GM19452 (cell line): ENCODE data around the gene CCDC158.
"Not testable (repeated sequence)": the region's sequence is repeated elsewhere in the genome, so short reads cannot be mapped to it uniquely, and the experiment has no call there.

Source experiments
- ATAC-seq: cut with Tn5 transposase; IDR thresholded peaks from one replicate; pipeline ENCODE4 v1.9.1; 2021; ENCODE audit not compliant: unreplicated experiment

The CCDC158 gene

GRCh38 chr4:76430519-76431388 is 9.8 kb upstream of the CCDC158 start:
- ATAC-seq, result no peak

DNA sequence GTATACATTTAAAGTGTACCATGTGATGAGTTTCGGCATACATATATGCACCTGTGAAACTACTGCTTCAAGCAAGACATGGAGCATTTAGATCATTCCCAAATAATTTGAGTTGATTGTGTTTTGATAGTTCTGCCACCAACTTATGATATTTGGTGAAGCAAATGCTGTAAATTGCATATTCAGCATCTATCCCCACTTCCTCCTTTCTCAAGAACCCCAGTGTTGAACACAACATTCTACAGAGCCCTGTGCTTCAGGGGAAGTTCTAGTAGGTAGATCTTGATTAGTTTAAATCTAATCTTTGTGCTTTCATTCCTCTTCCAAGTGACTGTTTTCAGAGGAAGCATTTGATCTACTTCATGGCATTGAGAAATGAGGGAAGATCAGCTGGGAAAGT is 8.7 kb upstream of the CCDC158 start:
- ATAC-seq, result no peak

DNA sequence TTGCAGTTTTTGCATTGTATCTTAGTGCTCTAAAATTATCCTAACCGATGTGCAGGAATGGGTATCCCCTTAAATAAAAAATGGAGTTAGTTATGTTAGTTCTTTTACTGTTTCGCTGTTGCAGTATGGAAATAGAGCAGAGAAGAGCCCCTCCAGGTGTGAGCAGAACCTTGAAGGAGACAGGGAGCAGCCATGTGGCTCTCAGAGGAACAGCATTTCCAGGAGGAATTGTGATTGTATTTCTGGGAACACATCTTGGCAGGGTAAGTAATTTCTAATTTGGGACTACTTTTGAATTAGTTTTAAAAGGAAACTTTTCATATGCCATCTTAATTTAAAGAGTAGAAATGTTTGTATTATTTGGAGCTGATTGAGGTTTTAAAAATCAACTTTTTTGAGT is 5.3 kb upstream of the CCDC158 start:
- ATAC-seq, result no peak

DNA sequence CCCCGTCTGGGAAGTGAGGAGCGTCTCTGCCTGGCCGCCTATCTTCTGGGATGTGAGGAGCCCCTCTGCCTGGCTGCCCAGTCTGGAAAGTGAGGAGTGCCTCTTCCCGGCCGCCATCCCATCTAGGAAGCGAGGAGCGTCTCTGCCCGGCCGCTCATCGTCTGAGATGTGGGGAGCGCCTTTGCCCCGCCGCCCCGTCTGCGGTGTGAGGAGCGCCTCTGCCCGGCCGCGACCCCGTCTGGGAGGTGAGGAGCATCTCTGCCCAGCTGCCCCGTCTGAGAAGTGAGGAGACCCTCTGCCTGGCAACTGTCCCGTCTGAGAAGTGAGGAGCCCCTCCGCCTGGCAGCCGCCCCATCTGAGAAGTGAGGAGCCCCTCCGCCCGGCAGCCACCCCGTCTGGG is 2.2 kb upstream of the CCDC158 start:
- not testable (repeated sequence) for ATAC-seq

- no peak for ATAC-seq
These were observed 666 bp downstream of the CCDC158 start for GRCh38 chr4:76420188-76420761.

DNA sequence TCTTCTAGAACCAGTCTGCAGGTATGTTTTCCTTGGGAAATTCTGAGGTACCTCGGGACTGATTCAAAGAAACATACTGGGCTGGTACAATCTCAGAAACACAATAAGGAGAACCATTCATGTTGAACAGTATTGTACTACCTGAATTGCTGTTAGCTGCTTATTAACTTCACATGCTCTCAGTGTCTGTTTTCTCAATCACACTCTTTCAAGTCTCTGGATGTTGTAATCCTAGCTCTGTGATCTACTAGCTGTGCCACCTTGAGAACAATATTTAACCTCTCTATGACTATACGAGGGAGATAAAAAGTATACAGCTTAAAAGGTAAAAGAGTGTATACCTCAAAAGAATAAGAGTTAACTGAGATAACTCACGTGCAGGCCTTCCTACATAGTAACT is 10.3 kb downstream of the CCDC158 start:
- ATAC-seq, result no peak

DNA sequence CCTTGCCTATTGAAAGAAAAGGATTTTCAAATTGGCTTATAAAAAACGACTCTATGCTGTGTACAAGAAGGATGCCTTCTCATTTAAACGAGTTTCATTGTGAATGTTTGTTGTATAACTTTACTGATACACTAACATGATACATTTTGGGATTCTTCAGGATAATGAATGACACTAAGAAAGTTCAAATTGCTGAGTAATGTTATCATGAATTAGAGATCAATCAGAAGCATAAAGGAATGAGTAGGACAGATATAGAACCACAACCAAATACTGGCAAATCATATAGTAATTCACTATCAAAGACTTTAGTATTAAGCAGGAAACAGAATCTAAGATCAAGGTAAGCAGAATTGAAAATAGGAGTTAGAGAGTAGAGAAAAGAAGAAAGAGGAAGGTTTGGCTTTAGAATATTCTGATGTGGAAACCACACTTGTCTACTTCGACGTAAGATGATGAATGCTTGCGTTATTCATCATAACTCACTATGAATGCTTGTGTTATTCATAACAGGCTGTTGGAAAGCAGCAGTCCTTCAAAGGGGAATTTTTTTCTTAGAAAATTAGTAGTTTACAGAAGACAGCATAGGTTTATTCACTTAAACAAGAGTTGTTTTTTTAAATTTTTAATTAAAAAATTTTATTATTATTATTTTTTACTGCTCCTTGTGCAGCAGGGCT is 13.4 kb downstream of the CCDC158 start:
- ATAC-seq, result no peak

GRCh38 chr4:76406081-76406480 is 14.9 kb downstream of the CCDC158 start:
- no peak for ATAC-seq

DNA sequence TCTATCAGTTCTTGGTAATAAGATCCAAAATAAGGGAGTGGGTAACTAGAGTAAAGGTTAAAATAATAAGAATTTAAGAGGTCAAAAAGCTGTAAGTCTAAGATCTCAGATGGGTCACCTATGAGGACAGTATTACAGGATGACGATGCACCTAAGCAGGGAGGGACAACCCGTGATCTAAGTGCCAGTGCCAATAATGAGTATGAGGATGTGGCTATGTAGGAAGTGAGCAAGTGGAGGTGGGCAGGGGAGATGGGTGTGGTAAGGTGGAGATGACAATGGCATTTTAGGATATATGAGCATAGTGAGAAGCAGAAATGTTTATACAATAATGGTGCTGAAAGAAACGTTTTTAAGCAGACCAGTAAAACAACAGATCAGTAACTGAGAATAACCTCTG is 19.3 kb downstream of the CCDC158 start:
- ATAC-seq, result no peak

DNA sequence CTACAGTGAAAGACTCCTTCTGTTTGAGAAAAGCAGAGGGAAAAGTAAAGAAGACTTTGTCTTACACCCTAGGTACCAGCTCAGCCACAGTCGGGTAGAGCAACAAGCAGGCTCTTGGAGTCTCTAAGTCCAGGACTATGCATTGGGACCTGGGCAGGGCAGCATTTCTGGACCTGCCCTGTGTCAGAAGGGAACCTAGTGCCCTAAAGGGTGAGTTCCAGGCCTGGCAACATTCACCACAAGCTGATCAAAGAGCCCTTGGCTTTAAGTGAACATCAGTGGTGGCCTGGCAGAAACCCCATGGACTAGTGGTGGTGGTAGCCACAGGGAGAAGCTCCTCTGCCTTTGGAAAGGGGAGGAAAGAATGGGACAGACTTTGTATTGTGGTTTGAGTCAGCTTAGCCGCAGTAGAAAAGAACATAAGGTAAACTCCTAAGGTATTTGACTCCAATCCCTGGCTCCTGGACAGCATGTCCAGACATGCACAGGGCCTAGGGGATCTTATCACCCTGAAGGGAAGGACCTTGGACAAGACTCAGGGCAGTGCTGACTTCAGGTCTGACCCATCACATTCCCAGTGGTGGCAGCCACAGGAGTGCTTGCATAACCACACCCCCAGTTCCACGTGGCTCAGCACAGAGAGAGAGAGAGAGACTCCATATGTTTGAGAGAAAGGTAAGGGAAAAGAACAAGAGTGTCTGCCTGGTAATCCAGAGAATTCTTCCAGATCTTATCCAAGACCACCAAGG is 32.6 kb downstream of the CCDC158 start:
- ATAC-seq, result no peak

GRCh38 chr4:76386566-76387305 is 34.2 kb downstream of the CCDC158 start:
- ATAC-seq, result no peak

DNA sequence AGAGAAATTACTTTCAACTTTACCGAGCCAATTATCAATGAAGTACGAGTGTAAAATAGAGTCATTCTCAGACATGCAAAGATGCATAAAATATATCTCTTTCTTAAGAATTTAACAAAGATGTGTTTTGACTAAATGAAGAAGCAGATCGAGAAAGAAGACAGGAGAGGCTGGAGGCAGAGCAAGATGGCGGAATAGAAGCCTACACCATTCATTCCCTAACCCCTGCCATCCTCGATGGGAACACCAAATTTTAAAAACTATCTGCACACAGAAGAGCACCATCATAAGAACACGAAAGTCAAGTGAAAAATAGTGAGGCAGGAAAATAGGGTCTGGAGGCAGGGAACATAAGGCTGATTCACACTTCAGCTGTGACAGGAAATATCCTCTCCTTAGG is 35.0 kb downstream of the CCDC158 start:
- ATAC-seq, result no peak

DNA sequence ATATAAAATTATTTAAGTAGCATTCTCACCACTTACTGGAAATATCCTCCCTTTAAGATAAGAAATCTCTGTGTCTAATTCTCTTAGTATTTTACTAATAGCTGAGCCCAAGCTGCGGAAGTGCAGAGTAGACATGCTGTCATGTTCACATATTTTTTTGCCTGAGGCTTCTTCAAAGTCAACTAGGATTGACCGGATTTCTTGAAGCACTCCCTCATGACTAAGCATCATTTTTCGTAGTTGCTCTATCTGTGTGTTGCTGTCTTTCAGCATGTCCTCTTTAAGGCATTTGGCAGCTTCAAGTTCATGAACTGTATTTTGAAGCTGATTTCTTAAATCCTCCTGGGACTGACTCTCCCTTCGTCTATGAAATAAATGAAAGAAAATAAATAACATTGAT is 36.9 kb downstream of the CCDC158 start:
- no peak for ATAC-seq

GRCh38 chr4:76383001-76383400 is 37.9 kb downstream of the CCDC158 start:
- ATAC-seq, result no peak

DNA sequence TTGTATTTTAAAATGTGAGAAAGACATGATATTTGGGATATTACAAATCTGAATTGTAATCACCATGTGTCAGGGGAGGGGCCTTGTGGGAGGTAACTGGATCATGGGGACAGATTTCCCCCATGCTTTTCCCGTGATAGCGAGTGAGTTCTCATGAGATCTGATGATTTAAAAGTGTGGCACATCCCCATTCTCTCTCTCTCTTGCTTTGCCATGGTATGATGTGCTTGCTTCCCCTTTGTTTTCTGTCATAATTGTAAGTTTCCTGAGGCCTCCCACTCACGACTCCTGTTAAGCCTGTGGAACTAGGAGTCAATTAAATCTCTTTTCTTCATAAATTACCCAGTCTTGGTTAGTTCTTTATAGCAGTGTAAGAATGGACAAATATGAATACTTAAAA is 39.0 kb downstream of the CCDC158 start:
- ATAC-seq, result no peak

- no peak for ATAC-seq
These were observed 40.4 kb downstream of the CCDC158 start for GRCh38 chr4:76380561-76380960.

DNA sequence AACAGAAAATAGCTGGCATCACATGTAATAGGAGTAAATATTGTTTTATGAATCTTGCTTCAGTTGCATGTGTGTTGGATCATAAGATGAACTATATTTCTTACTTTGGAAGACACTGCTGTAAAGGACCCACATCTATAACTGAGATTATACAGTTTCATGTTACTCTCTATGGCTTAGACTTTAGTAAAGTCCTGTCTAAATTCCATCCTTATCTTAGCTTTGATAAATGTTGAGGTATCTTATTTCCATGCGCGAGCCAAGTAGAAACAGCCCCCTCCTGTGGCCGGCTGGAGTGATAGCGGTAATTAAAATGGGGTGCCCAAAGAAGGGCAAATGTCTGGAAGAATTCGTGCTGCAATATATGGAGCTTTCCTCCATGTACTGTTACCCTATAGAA is 43.0 kb downstream of the CCDC158 start:
- ATAC-seq, result no peak

GRCh38 chr4:76377481-76377901 is 43.5 kb downstream of the CCDC158 start:
- ATAC-seq, result no peak

- ATAC-seq, result no peak
These were observed 44.4 kb downstream of the CCDC158 start for GRCh38 chr4:76376534-76376933.

GRCh38 chr4:76375703-76376102 is 45.2 kb downstream of the CCDC158 start:
- no peak for ATAC-seq

DNA sequence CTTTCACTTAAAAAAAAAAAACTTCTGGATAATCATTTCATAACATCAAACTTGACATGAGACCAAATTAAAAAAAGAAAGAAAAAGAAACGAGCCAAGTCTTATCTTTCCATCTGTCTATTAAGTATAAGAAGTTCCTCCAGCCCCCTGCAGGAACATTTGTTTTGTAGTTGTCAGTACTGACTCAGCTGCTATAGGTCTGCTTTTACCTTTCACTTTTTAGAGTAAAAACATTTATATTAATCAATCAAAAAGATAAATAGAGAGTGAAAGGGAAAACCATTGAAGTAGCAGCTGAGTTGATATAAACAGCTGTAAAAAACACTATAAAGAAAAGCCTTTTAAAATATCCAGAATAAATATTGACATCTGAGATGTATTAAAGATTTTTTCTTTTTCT is 46.1 kb downstream of the CCDC158 start:
- no peak for ATAC-seq
